IMR-90 (cell line): Measurements from ENCODE around the gene CSKMT. TPM values are rescaled to one million over a fixed set of nuclear protein-coding genes. Genes with fewer than 3 reads are reported as not detected.

Experiments used
- ATAC-seq: fragments of 200-7000 bp; cut with Tn5 transposase; 2 replicates; pipeline ENCODE4 v1.9.1; 2020; ENCODE audit warnings: low read depth, mild to moderate bottlenecking, moderate library complexity
- BruUV-seq: library from RNA; stranded (reverse); fragments of 400-500 nt; replicated peaks from 2 replicates; lab custom pipeline; 2021; lab: Mats Ljungman, UMichigan
- CTCF ChIA-PET: fragments of 300-600 bp; formaldehyde crosslinking; extraction: SDS; loops from one replicate; lab custom pipeline; 2021; ENCODE audit warnings: antibody characterized with exemption; lab: Yijun Ruan, JAX
- POLR2A ChIA-PET: fragments of 300-600 bp; sonication (Branson Sonifier 250); formaldehyde crosslinking; loops from one replicate; lab custom pipeline; 2022; ENCODE audit warnings: antibody characterized with exemption; ENCODE audit not compliant: unreplicated experiment; lab: Charles Lee
- DNase-seq: peaks from one replicate; pipeline ENCODE4 v3.0.0; 2013
- H2AFZ ChIP-seq: replicated peaks from 2 replicates; pipeline ENCODE3; 2013; ENCODE audit warnings: low read length, mild to moderate bottlenecking; ENCODE audit not compliant: poor library complexity
- H2AK5ac ChIP-seq: 2 replicates; pipeline ENCODE4 v1.6.1; 2013; ENCODE audit warnings: low read depth, low read length, inconsistent platforms
- H2AK9ac ChIP-seq: replicated peaks from 2 replicates; pipeline ENCODE3; 2013; ENCODE audit warnings: mild to moderate bottlenecking, low read depth, low read length, moderate library complexity; ENCODE audit not compliant: poor library complexity
- H2BK120ac ChIP-seq: 2 replicates; pipeline ENCODE4 v1.6.1; 2013; ENCODE audit warnings: low read depth, low read length, inconsistent platforms
- H2BK15ac ChIP-seq: 3 replicates; pipeline ENCODE4 v1.6.1; 2013; ENCODE audit warnings: low read depth, low read length, inconsistent platforms
- H2BK20ac ChIP-seq: 2 replicates; pipeline ENCODE4 v1.6.1; 2013; ENCODE audit warnings: low read depth, mild to moderate bottlenecking, inconsistent platforms, low read length, moderate library complexity
- H2BK5ac ChIP-seq: 2 replicates; pipeline ENCODE4 v1.6.1; 2013; ENCODE audit warnings: mild to moderate bottlenecking, low read depth, low read length, inconsistent platforms; ENCODE audit not compliant: poor library complexity, severe bottlenecking
- H3K14ac ChIP-seq: replicated peaks from 2 replicates; pipeline ENCODE4 v1.6.1; 2013; ENCODE audit warnings: low read depth, low read length, inconsistent platforms
- H3K18ac ChIP-seq: 2 replicates; pipeline ENCODE4 v1.6.1; 2013; ENCODE audit warnings: low read depth, low read length, control low read depth
- H3K23ac ChIP-seq: 2 replicates; pipeline ENCODE4 v1.6.1; 2013; ENCODE audit warnings: low read depth, low read length, inconsistent platforms
- H3K27ac ChIP-seq: 2 replicates; pipeline ENCODE4 v1.5.1; 2013; ENCODE audit warnings: mild to moderate bottlenecking, control low read depth, low read length; ENCODE audit not compliant: insufficient read depth
- H3K27me3 ChIP-seq: 2 replicates; pipeline ENCODE4 v1.6.1; 2013; ENCODE audit warnings: low read length; ENCODE audit not compliant: control insufficient read depth, insufficient read depth
- H3K36me3 ChIP-seq: 2 replicates; pipeline ENCODE4 v1.6.1; 2013; ENCODE audit warnings: low read length, mixed read lengths; ENCODE audit not compliant: control insufficient read depth, insufficient read depth
- H3K4ac ChIP-seq: 2 replicates; pipeline ENCODE4 v1.6.1; 2013; ENCODE audit warnings: low read depth, low read length, inconsistent platforms
- H3K4me1 ChIP-seq: 2 replicates; pipeline ENCODE4 v1.6.1; 2013; ENCODE audit warnings: low read length, mixed read lengths; ENCODE audit not compliant: control insufficient read depth, insufficient read depth
- H3K4me2 ChIP-seq: 2 replicates; pipeline ENCODE4 v1.6.1; 2013; ENCODE audit warnings: low read depth, mild to moderate bottlenecking, control low read depth, low read length, moderate library complexity
- H3K4me3 ChIP-seq: 2 replicates; pipeline ENCODE4 v1.5.1; 2013; ENCODE audit warnings: low read depth, mild to moderate bottlenecking, control low read depth, low read length, moderate library complexity; ENCODE audit not compliant: insufficient read depth
- H3K56ac ChIP-seq: 2 replicates; pipeline ENCODE4 v1.6.1; 2013; ENCODE audit warnings: low read length, inconsistent platforms; ENCODE audit not compliant: insufficient read depth; ENCODE audit errors: extremely low read depth
- H3K79me1 ChIP-seq, 2 experiments: 2 replicates each; pipeline ENCODE4 v1.6.1; 2013; ENCODE audit warnings: low read length in 2 of 2, inconsistent platforms in 1 of 2, low read depth in 1 of 2
- H3K9ac ChIP-seq: 2 replicates; pipeline ENCODE4 v1.6.1; 2013; ENCODE audit warnings: low read depth, low read length, control low read depth
- H3K9me1 ChIP-seq: 2 replicates; pipeline ENCODE4 v1.6.1; 2013; ENCODE audit warnings: low read length, inconsistent platforms; ENCODE audit not compliant: insufficient read depth
- H3K9me3 ChIP-seq: 2 replicates; pipeline ENCODE4 v1.6.1; 2013; ENCODE audit warnings: low read length; ENCODE audit not compliant: control insufficient read depth, insufficient read depth
- H4K20me1 ChIP-seq: 2 replicates; pipeline ENCODE4 v1.6.1; 2013; ENCODE audit warnings: low read length, inconsistent platforms; ENCODE audit not compliant: insufficient read depth
- H4K5ac ChIP-seq: 2 replicates; pipeline ENCODE4 v1.6.1; 2013; ENCODE audit warnings: mild to moderate bottlenecking, low read depth, low read length, control low read depth
- H4K8ac ChIP-seq, 2 experiments: 2 replicates each; pipeline ENCODE4 v1.6.1; 2013; ENCODE audit warnings: low read depth in 2 of 2, low read length in 2 of 2, control low read depth in 1 of 2, inconsistent platforms in 1 of 2
- H4K91ac ChIP-seq: 2 replicates; pipeline ENCODE4 v1.6.1; 2013; ENCODE audit warnings: low read depth, low read length, inconsistent platforms; ENCODE audit not compliant: insufficient read depth
- CTCF ChIP-seq: conservative IDR thresholded peaks from 2 replicates; pipeline ENCODE4 v1.5.1; 2012; ENCODE audit warnings: mild to moderate bottlenecking, low read depth, low read length, improper control_type of control experiment
- ELK1 ChIP-seq: fragments of 150-350 bp; IDR thresholded peaks from 2 replicates; pipeline ENCODE4 v1.6.1; 2016; ENCODE audit warnings: low read depth, mild to moderate bottlenecking, low read length, moderate library complexity, borderline replicate concordance
- MAZ ChIP-seq: IDR thresholded peaks from 2 replicates; pipeline ENCODE4 v1.6.1; 2012; ENCODE audit warnings: low read depth, mild to moderate bottlenecking, low read length, improper control_type of control experiment, moderate library complexity, borderline replicate concordance
- MXI1 ChIP-seq: IDR thresholded peaks from 2 replicates; pipeline ENCODE4 v1.6.1; 2012; ENCODE audit warnings: low read depth, mild to moderate bottlenecking, low read length, moderate library complexity, borderline replicate concordance
- POLR2A ChIP-seq: IDR thresholded peaks from 2 replicates; pipeline ENCODE4 v1.6.1; 2012; ENCODE audit warnings: mild to moderate bottlenecking, low read depth, low read length
- RAD21 ChIP-seq: IDR thresholded peaks from 2 replicates; pipeline ENCODE4 v1.6.1; 2012; ENCODE audit warnings: low read length, improper control_type of control experiment
- RCOR1 ChIP-seq: IDR thresholded peaks from 2 replicates; pipeline ENCODE4 v1.6.1; 2012; ENCODE audit warnings: mild to moderate bottlenecking, low read length, improper control_type of control experiment; ENCODE audit not compliant: insufficient replicate concordance
- RFX5 ChIP-seq: IDR thresholded peaks from 2 replicates; pipeline ENCODE4 v1.8.0; 2012; ENCODE audit warnings: low read depth, mild to moderate bottlenecking, low read length, moderate library complexity
- USF2 ChIP-seq: fragments of 150-350 bp; IDR thresholded peaks from 2 replicates; pipeline ENCODE4 v1.6.1; 2017; ENCODE audit warnings: mild to moderate bottlenecking, antibody characterized with exemption, low read length, low read depth
- WGBS, 2 experiments: methylation state at CpG; one replicate each; pipeline versions ENCODE4 v1.1.5 to v1.1.7; 2013; ENCODE audit warnings: missing lambda C conversion rate in 2 of 2; ENCODE audit not compliant: insufficient read length in 1 of 2; ENCODE audit errors: extremely low coverage in 2 of 2; 5-methylcytosine and 5-hydroxymethylcytosine counted together
- dilution Hi-C: fragments of 300-500 bp; cut with HindIII; formaldehyde crosslinking; loops from one replicate; pipeline ENCODE4 v1.14.3; 2018; ENCODE audit warnings: low sequenced_read_pairs; ENCODE audit not compliant: unreplicated experiment
- in situ Hi-C: fragments of 300-500 bp; cut with MboI; formaldehyde crosslinking; loops from 3 replicates; pipeline ENCODE4 v1.14.3; 2019; ENCODE audit warnings: low sequenced_read_pairs, inconsistent platforms, mixed read lengths
- intact Hi-C: fragments of 100-400 bp; cut with micrococcal nuclease; formaldehyde crosslinking; loops from 2 replicates; pipeline ENCODE4 v1.10.0; 2022
- polyA plus RNA-seq, 3 experiments: library from polyadenylated mRNA; depleted of rRNA; stranded (reverse); fragments of >200 nt; gene quantifications; 2 replicates each; pipeline ENCODE4 v1.2.3, GENCODE V29; 2012; ENCODE audit warnings: low replicate concordance in 1 of 3
- total RNA-seq: library from RNA; depleted of rRNA; stranded (reverse); fragments of >200 nt; gene quantifications from 2 replicates; pipeline ENCODE4 v1.2.3, GENCODE V29; 2012

CSKMT gene
- total and polyA plus RNA-seq, 2 of the 4 experiments (the other 2 are of a cell fraction): 5.3 to 7.9 TPM

GRCh38 chr11:62705880-62706849, 41.1 kb downstream of the CSKMT start:
- Histone ChIP-seq H2BK20ac (no peak overlapping the region), H2AK5ac (peak overlapping the region; percentile 67), H3K4me3 (peak overlapping the region; percentile 55), H2AFZ (peak overlapping the region; percentile 98), H3K27ac (peak overlapping the region; percentile 33), H3K18ac (peak overlapping the region; percentile 13; the same call in 1 of the 2 replicates), H2AK9ac (peak overlapping the region; percentile 95), H4K91ac (peak overlapping the region; percentile 55), H3K23ac (peak overlapping the region; percentile 99), H3K4me1 (peaks cover 16% of the 10 kb centered on the region), H2BK120ac (peak overlapping the region; percentile 80), H3K27me3 (no peaks in the 10 kb centered on the region), H3K56ac (peak overlapping the region; percentile 75), H3K79me1 (peaks cover 18 to 53% of the 10 kb centered on the region in 2 experiments), H3K9me3 (no peaks in the 10 kb centered on the region), H3K9ac (peak overlapping the region; percentile 79), H3K9me1 (peaks cover 17% of the 10 kb centered on the region), H4K5ac (peak overlapping the region; percentile 33; the same call in 1 of the 2 replicates), H3K14ac (peak overlapping the region; percentile 97), H3K36me3 (peaks cover 13% of the 10 kb centered on the region), H4K8ac (peak overlapping the region; percentile 83 to 84), H3K4ac (peak overlapping the region; percentile 90), H3K4me2 (peak overlapping the region; percentile 94), H2BK5ac (peak overlapping the region; percentile 41), H4K20me1 (no peaks in the 10 kb centered on the region), H2BK15ac (peak overlapping the region; percentile 8; the same call in 1 of the 3 replicates)
- ATAC-seq (peak; percentile 90), DNase-seq (peak; percentile 91)
- POLR2A ChIA-PET: interaction anchor here (0.5 to 1.1 kb wide), 2 partner anchors 20 to 603 kb away, joined by 3 to 11 read pairs; no protein-coding TSS in a partner anchor
- TF ChIP-seq CTCF: no peak
- peak; percentile 41; the same call in 1 of the 2 replicates for TF ChIP-seq MAZ
- TF ChIP-seq RAD21: no peak
- TF ChIP-seq ELK1: no peak
- no peak for TF ChIP-seq RFX5
- TF ChIP-seq RCOR1: no peak
- TF ChIP-seq POLR2A: 0 out of 2 replicates have a peak, but pooled peaks have one; percentile 31
- peak; percentile 82 for TF ChIP-seq MXI1
- TF ChIP-seq USF2: no peak
- intact Hi-C loops: no loop called here
- CTCF ChIA-PET: interaction anchor here (0.9 to 1.9 kb wide), 4 partner anchors 12 to 80 kb away, joined by 3 to 6 read pairs (median 4); partner anchors contain the start of gene LRRN4CL
- no TSS peak for BruUV-seq
- dilution Hi-C loops: no loop called here
- 9% methylated on average over 46 of the region's 73 CpGs; no CpG with 5 or more reads in 1 of the 2 experiments for WGBS, 2 experiments
- in situ Hi-C loops: no loop called here
